Liver (tissue), 9 donors: Measurements from ENCODE around the gene SMOC2. TPM values are rescaled to one million over a fixed set of nuclear protein-coding genes. Genes with fewer than 3 reads are reported as not detected.

Source experiments
- DNase-seq: peaks from one replicate; pipeline ENCODE4 v3.0.0-alpha.2; 2017; ENCODE audit warnings: low spot score
- H3K27ac ChIP-seq, 2 donors: one replicate each; pipeline ENCODE4 v1.7.0; 2013; ENCODE audit warnings: inconsistent platforms in 2 of 2, low read length in 2 of 2, control low read depth in 1 of 2, low read depth in 1 of 2, mild to moderate bottlenecking in 1 of 2
- H3K27me3 ChIP-seq, 4 donors: one replicate each; pipeline versions ENCODE4 v1.6.1 to v1.7.0; 2013; ENCODE audit warnings: low read length in 3 of 4, inconsistent platforms in 1 of 4, mild to moderate bottlenecking in 1 of 4, moderate library complexity in 1 of 4; ENCODE audit not compliant: control insufficient read depth in 4 of 4, insufficient read depth in 4 of 4
- H3K36me3 ChIP-seq, 4 donors: one replicate each; pipeline versions ENCODE4 v1.6.1 to v1.7.0; 2013; ENCODE audit warnings: low read length in 3 of 4, mild to moderate bottlenecking in 3 of 4, low read depth in 1 of 4, moderate library complexity in 1 of 4; ENCODE audit not compliant: control insufficient read depth in 4 of 4, insufficient read depth in 3 of 4
- H3K4me1 ChIP-seq, 4 donors: one replicate each; pipeline versions ENCODE4 v1.6.1 to v1.7.0; 2013; ENCODE audit warnings: low read length in 3 of 4, mild to moderate bottlenecking in 3 of 4, moderate library complexity in 1 of 4; ENCODE audit not compliant: control insufficient read depth in 4 of 4, insufficient read depth in 4 of 4
- H3K4me3 ChIP-seq, 3 donors: one replicate each; pipeline versions ENCODE4 v1.6.1 to v1.7.0; 2013; ENCODE audit warnings: low read length in 3 of 3, control low read depth in 1 of 3, low read depth in 1 of 3, mild to moderate bottlenecking in 1 of 3
- H3K9ac ChIP-seq, 2 donors: one replicate each; pipeline ENCODE4 v1.7.0; 2013; ENCODE audit warnings: low read length in 2 of 2, mild to moderate bottlenecking in 2 of 2, moderate library complexity in 2 of 2, control low read depth in 1 of 2, low read depth in 1 of 2
- H3K9me3 ChIP-seq, 4 donors: one replicate each; pipeline versions ENCODE4 v1.6.1 to v1.7.0; 2013; ENCODE audit warnings: low read length in 3 of 4; ENCODE audit not compliant: control insufficient read depth in 4 of 4
- CTCF ChIP-seq: fragments of 150-350 bp; IDR thresholded peaks from 2 replicates; pipeline ENCODE4 v1.5.1; 2017; ENCODE audit warnings: improper control_type of control experiment, low read depth, low read length; ENCODE audit not compliant: missing input control
- EGR1 ChIP-seq, 2 donors: IDR thresholded peaks; 2 replicates each; pipeline ENCODE4 v1.6.1; 2016 to 2018; ENCODE audit warnings: antibody characterized with exemption in 2 of 2, low read depth in 2 of 2
- FOXA2 ChIP-seq: IDR thresholded peaks from 2 replicates; pipeline ENCODE4 v1.6.1; 2016; ENCODE audit warnings: antibody characterized with exemption
- GABPA ChIP-seq, 2 donors: IDR thresholded peaks in 1 of 2; conservative IDR thresholded peaks in 1 of 2; 2 replicates each; pipeline ENCODE4 v1.6.1; 2016; ENCODE audit warnings: antibody characterized with exemption in 2 of 2, mild to moderate bottlenecking in 1 of 2, moderate library complexity in 1 of 2
- HNF4A ChIP-seq, 2 donors: conservative IDR thresholded peaks; 2 replicates each; pipeline ENCODE4 v1.6.1; 2016; ENCODE audit warnings: antibody characterized with exemption in 2 of 2, mild to moderate bottlenecking in 2 of 2
- HNF4G ChIP-seq: IDR thresholded peaks from 2 replicates; pipeline ENCODE4 v1.6.1; 2016; ENCODE audit warnings: antibody characterized with exemption
- JUND ChIP-seq, 2 donors: IDR thresholded peaks; 2 replicates each; pipeline ENCODE4 v1.6.1; 2016; ENCODE audit warnings: antibody characterized with exemption in 2 of 2
- MAX ChIP-seq: IDR thresholded peaks from 2 replicates; pipeline ENCODE4 v1.6.1; 2016; ENCODE audit warnings: antibody characterized with exemption
- NR2F2 ChIP-seq: IDR thresholded peaks from 2 replicates; pipeline ENCODE4 v1.6.1; 2016; ENCODE audit warnings: antibody characterized with exemption
- RAD21 ChIP-seq, 2 donors: IDR thresholded peaks; 2 replicates each; pipeline ENCODE4 v1.6.1; 2016; ENCODE audit warnings: antibody characterized with exemption in 2 of 2, mild to moderate bottlenecking in 2 of 2
- REST ChIP-seq: IDR thresholded peaks from 2 replicates; pipeline ENCODE4 v1.6.1; 2016; ENCODE audit warnings: antibody characterized with exemption, mild to moderate bottlenecking
- RXRA ChIP-seq, 2 donors: IDR thresholded peaks; 2 replicates each; pipeline ENCODE4 v1.6.1; 2017 to 2018; ENCODE audit warnings: antibody characterized with exemption in 2 of 2, mild to moderate bottlenecking in 1 of 2
- SP1 ChIP-seq: IDR thresholded peaks from 2 replicates; pipeline ENCODE4 v1.6.1; 2018; ENCODE audit warnings: antibody characterized with exemption, mild to moderate bottlenecking
- TAF1 ChIP-seq: conservative IDR thresholded peaks from 2 replicates; pipeline ENCODE4 v1.6.1; 2016; ENCODE audit warnings: antibody characterized with exemption, mild to moderate bottlenecking
- WGBS: extraction: QIAGEN DNeasy Blood & Tissue Kit; methylation state at CpG from one replicate; pipeline ENCODE4 v1.1.7; 2013; 5-methylcytosine and 5-hydroxymethylcytosine counted together
- polyA plus RNA-seq, 2 donors: library from polyadenylated mRNA; stranded (reverse) in 1 of 2; unstranded in 1 of 2; fragments of 200-250 nt in 1 of 2; fragments of >200 nt in 1 of 2; fragmentation: Nextera tagmentation in 1 of 2; extraction: Ambion mirVana in 1 of 2; gene quantifications; one replicate each; pipeline versions ENCODE4 v1.2.1 to v1.2.3, GENCODE V29; 2013 to 2015
- total RNA-seq, 2 donors: library from RNA; depleted of rRNA; stranded (reverse); fragments of >200 nt; gene quantifications; one replicate each; pipeline ENCODE4 v1.2.3, GENCODE V29; 2014
- TF ChIP-seq, protein P1 (sequence below): IDR thresholded peaks from 2 replicates; pipeline ENCODE4 v1.6.1; 2016; ENCODE audit warnings: antibody characterized with exemption
- donor health status: healthy.
- donor health status: healthy.
- donor health status: healthy.
- donor health status: healthy.
- donor health status: healthy.

Gene SMOC2
- total and polyA plus RNA-seq, 4 donors: 0.23 to 1.9 (median 1.1) TPM

- TF ChIP-seq GABPA (IDR thresholded peaks at IDR 0.05 in 1 of 2, conservative IDR thresholded peaks at IDR 0.05 in 1 of 2): no peak
- TF ChIP-seq HNF4A (conservative IDR thresholded peaks at IDR 0.05): no peak
- TF ChIP-seq MAX: no peak
These were observed 158.1 kb downstream of the SMOC2 start (continued) for GRCh38 chr6:168599118-168599494.

- Histone ChIP-seq H3K4me3 (no peak overlapping the region), H3K36me3 (no peaks in the 10 kb centered on the region), H3K27me3 (no peaks in the 10 kb centered on the region), H3K27ac (no peak overlapping the region), H3K9ac (no peak overlapping the region), H3K4me1 (no peaks in the 10 kb centered on the region), H3K9me3 (peaks cover 0 to 3% (median 1%) of the 10 kb centered on the region in 4 donors)
- no peak for DNase-seq
- TF ChIP-seq CTCF (no peak), HNF4A (conservative IDR thresholded peaks at IDR 0.05) (no peak), REST (no peak), FOXA2 (no peak), NR2F2 (no peak), RAD21 (IDR thresholded peaks at IDR 0.05) (no peak), RXRA (IDR thresholded peaks at IDR 0.05) (no peak), TAF1 (no peak), MAX (no peak), JUND (IDR thresholded peaks at IDR 0.05) (no peak), EGR1 (IDR thresholded peaks at IDR 0.05; ENCODE audit: low read depth in 2 of 2) (no peak), GABPA (IDR thresholded peaks at IDR 0.05 in 1 of 2, conservative IDR thresholded peaks at IDR 0.05 in 1 of 2) (no peak), SP1 (no peak)
- 90% methylated on average over 11 of the region's 11 CpGs for WGBS
These were observed 158.9 kb downstream of the SMOC2 start for GRCh38 chr6:168599769-168600330.

GRCh38 chr6:168600381-168600780, 159.4 kb downstream of the SMOC2 start:
- DNase-seq: no peak
- H3K36me3 ChIP-seq: no peaks in the 10 kb centered on the region
- TF ChIP-seq GABPA (IDR thresholded peaks at IDR 0.05 in 1 of 2, conservative IDR thresholded peaks at IDR 0.05 in 1 of 2): no peak
- TF ChIP-seq NR2F2: no peak
- TF ChIP-seq SP1: no peak
- no peak for TF ChIP-seq FOXA2
- TF ChIP-seq RAD21 (IDR thresholded peaks at IDR 0.05): no peak
- TF ChIP-seq HNF4G: no peak
- TF ChIP-seq, protein P1, sequence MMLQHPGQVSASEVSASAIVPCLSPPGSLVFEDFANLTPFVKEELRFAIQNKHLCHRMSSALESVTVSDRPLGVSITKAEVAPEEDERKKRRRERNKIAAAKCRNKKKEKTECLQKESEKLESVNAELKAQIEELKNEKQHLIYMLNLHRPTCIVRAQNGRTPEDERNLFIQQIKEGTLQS: no peak
- no peak for TF ChIP-seq HNF4A (conservative IDR thresholded peaks at IDR 0.05)
- no peak for TF ChIP-seq JUND (IDR thresholded peaks at IDR 0.05)
- no peak for TF ChIP-seq CTCF
- no peak for TF ChIP-seq MAX
- TF ChIP-seq REST: no peak
- TF ChIP-seq RXRA (IDR thresholded peaks at IDR 0.05): no peak
- TF ChIP-seq EGR1 (IDR thresholded peaks at IDR 0.05; ENCODE audit: low read depth in 2 of 2): no peak

More at GRCh38 chr6:168600381-168600780, 159.4 kb downstream of the SMOC2 start:
- no peak overlapping the region for H3K9ac ChIP-seq
- no peak overlapping the region for H3K27ac ChIP-seq
- no peaks in the 10 kb centered on the region for H3K4me1 ChIP-seq
- H3K9me3 ChIP-seq: peaks cover 0 to 3% (median 1%) of the 10 kb centered on the region in 4 donors
- no peaks in the 10 kb centered on the region for H3K27me3 ChIP-seq
- 91% methylated on average over 11 of the region's 11 CpGs for WGBS
- H3K4me3 ChIP-seq: no peak overlapping the region
